HCT116 (cell line): Measurements from ENCODE around the gene SCAF1. TPM values are rescaled to one million over a fixed set of nuclear protein-coding genes. Genes with fewer than 3 reads are reported as not detected.

Experiments
- ATAC-seq: fragments of 200-7000 bp; cut with Tn5 transposase; 2 replicates; pipeline ENCODE4 v1.9.1; 2020; ENCODE audit warnings: mild to moderate bottlenecking, moderate library complexity
- BruUV-seq: library from RNA; stranded (reverse); fragments of 400-500 nt; replicated peaks from 2 replicates; lab custom pipeline; 2021; lab: Mats Ljungman, UMichigan
- CTCF ChIA-PET: fragments of 300-600 bp; sonication (Branson Sonifier 250); formaldehyde crosslinking; loops from one replicate; lab custom pipeline; 2021; ENCODE audit warnings: antibody characterized with exemption; lab: Charles Lee
- POLR2A ChIA-PET: fragments of 300-600, 350-600 bp; sonication (Branson Sonifier 250); formaldehyde crosslinking; loops from one replicate; lab custom pipeline; 2021; ENCODE audit warnings: antibody characterized with exemption; lab: Charles Lee
- RAD21 ChIA-PET, 2 experiments: fragments of 300-600 bp; sonication (Branson Sonifier 250); formaldehyde crosslinking; loops; one replicate each; lab custom pipeline; 2023; ENCODE audit warnings: low total read pairs in 2 of 2; ENCODE audit not compliant: uncharacterized antibody in 2 of 2, unreplicated experiment in 2 of 2, low non-redundant PET in 1 of 2; lab: Charles Lee
- DNase-seq: peaks from one replicate; pipeline ENCODE4 v3.0.0-alpha.2; 2010; ENCODE audit warnings: low read depth, low spot score
- H2AFZ ChIP-seq: fragments of 200-600 bp; shearing (Covaris generic), sonication (generic); 2 replicates; pipeline ENCODE4 v1.6.1; 2017; ENCODE audit warnings: low read depth, mixed run types, mixed read lengths, antibody characterized with exemption, low read length; ENCODE audit not compliant: poor library complexity, severe bottlenecking
- H3K27ac ChIP-seq: 2 replicates; pipeline ENCODE4 v1.5.1; 2012; ENCODE audit warnings: low read depth, low read length
- H3K27me3 ChIP-seq: fragments of 200-600 bp; sonication (generic); 2 replicates; pipeline ENCODE4 v1.6.1; 2016; ENCODE audit warnings: mixed run types, low read length, mixed read lengths; ENCODE audit not compliant: insufficient read depth
- H3K36me3 ChIP-seq, 2 experiments: fragments of 200-500 bp in 1 of 2; fragments of 200-600 bp in 1 of 2; sonication (Bioruptor generic) in 1 of 2; sonication (generic) in 1 of 2; 2 replicates each; pipeline versions ENCODE4 v1.5.1 to v1.6.1; 2014 to 2016; ENCODE audit warnings: low read length in 2 of 2, inconsistent platforms in 1 of 2, mixed read lengths in 1 of 2, mixed run types in 1 of 2; ENCODE audit not compliant: insufficient read depth in 2 of 2, control insufficient read depth in 1 of 2
- H3K4me1 ChIP-seq, 2 experiments: fragments of 200-600 bp in 1 of 2; sonication (generic) in 1 of 2; 2 replicates each; pipeline versions ENCODE4 v1.5.1 to v1.6.1; 2012 to 2017; ENCODE audit warnings: low read length in 2 of 2, inconsistent platforms in 1 of 2, mild to moderate bottlenecking in 1 of 2, mixed read lengths in 1 of 2, mixed run types in 1 of 2, moderate library complexity in 1 of 2; ENCODE audit not compliant: insufficient read depth in 2 of 2, control insufficient read depth in 1 of 2
- H3K4me2 ChIP-seq: fragments of 200-600 bp; sonication (generic); 2 replicates; pipeline ENCODE4 v1.6.1; 2017; ENCODE audit warnings: mixed run types, low read length, mixed read lengths
- H3K4me3 ChIP-seq, 2 experiments: fragments of 200-600 bp in 1 of 2; sonication (generic) in 1 of 2; replicated peaks in 1 of 2; 2 replicates each; pipeline ENCODE4 v1.5.1; 2011 to 2016; ENCODE audit warnings: low read length in 2 of 2, control low read depth in 1 of 2, low read depth in 1 of 2, mild to moderate bottlenecking in 1 of 2, mixed read lengths in 1 of 2, mixed run types in 1 of 2
- H3K79me2 ChIP-seq: fragments of 200-600 bp; sonication (generic); 2 replicates; pipeline ENCODE4 v1.6.1; 2017; ENCODE audit warnings: mild to moderate bottlenecking, mixed run types, low read length, moderate library complexity, mixed read lengths; ENCODE audit not compliant: insufficient read depth
- H3K9ac ChIP-seq: fragments of 200-600 bp; sonication (generic); 2 replicates; pipeline ENCODE4 v1.6.1; 2016; ENCODE audit warnings: low read length, mixed read lengths
- H3K9me2 ChIP-seq: fragments of 200-600 bp; sonication (generic), shearing (Covaris generic); 2 replicates; pipeline ENCODE4 v1.6.1; 2017; ENCODE audit warnings: mixed run types, mild to moderate bottlenecking, moderate library complexity; ENCODE audit not compliant: insufficient read depth
- H3K9me3 ChIP-seq, 2 experiments: fragments of 200-500 bp in 1 of 2; fragments of 200-600 bp in 1 of 2; sonication (Bioruptor generic) in 1 of 2; sonication (generic) in 1 of 2; 2 replicates each; pipeline ENCODE4 v1.6.1; 2014 to 2017; ENCODE audit warnings: low read length in 2 of 2, mixed read lengths in 2 of 2, inconsistent platforms in 1 of 2, low read depth in 1 of 2, mild to moderate bottlenecking in 1 of 2, mixed run types in 1 of 2, moderate library complexity in 1 of 2; ENCODE audit not compliant: control insufficient read depth in 1 of 2, insufficient read depth in 1 of 2
- H4K20me1 ChIP-seq: fragments of 200-600 bp; sonication (generic), shearing (Covaris generic); 2 replicates; pipeline ENCODE4 v1.6.1; 2017; ENCODE audit warnings: mixed run types, mild to moderate bottlenecking, moderate library complexity; ENCODE audit not compliant: insufficient read depth
- ATF3 ChIP-seq: IDR thresholded peaks from 2 replicates; pipeline ENCODE4 v1.6.1; 2012
- CBX3 ChIP-seq: IDR thresholded peaks from 2 replicates; pipeline ENCODE4 v1.6.1; 2012; ENCODE audit warnings: low read depth
- CTCF ChIP-seq, 3 experiments: fragments of 200-600 bp in 1 of 3; sonication (generic) in 1 of 3; IDR thresholded peaks in 2 of 3; conservative IDR thresholded peaks in 1 of 3; 2 replicates each; pipeline ENCODE4 v1.5.1; 2012 to 2017; ENCODE audit warnings: low read depth in 2 of 3, low read length in 2 of 3, antibody characterized with exemption in 1 of 3, borderline replicate concordance in 1 of 3, control low read depth in 1 of 3, mild to moderate bottlenecking in 1 of 3, mixed read lengths in 1 of 3, mixed run types in 1 of 3, moderate library complexity in 1 of 3; ENCODE audit not compliant: insufficient read depth in 1 of 3
- EGR1 ChIP-seq: IDR thresholded peaks from 2 replicates; pipeline ENCODE4 v1.6.1; 2012; ENCODE audit warnings: low read depth
- EZH2phosphoT487 ChIP-seq: fragments of 200-600 bp; IDR thresholded peaks from 2 replicates; pipeline ENCODE4 v1.6.1; 2018; ENCODE audit warnings: antibody characterized with exemption, borderline replicate concordance
- FOSL1 ChIP-seq: IDR thresholded peaks from 2 replicates; pipeline ENCODE4 v1.6.1; 2012; ENCODE audit warnings: low read depth
- JUND ChIP-seq: IDR thresholded peaks from 2 replicates; pipeline ENCODE4 v1.6.1; 2012
- MAX ChIP-seq: IDR thresholded peaks from 2 replicates; pipeline ENCODE4 v1.6.1; 2012
- POLR2AphosphoS5 ChIP-seq: IDR thresholded peaks from 2 replicates; pipeline ENCODE4 v1.6.1; 2011; ENCODE audit warnings: mild to moderate bottlenecking, low read depth, low read length, moderate library complexity
- RAD21 ChIP-seq: IDR thresholded peaks from 2 replicates; pipeline ENCODE4 v1.6.1; 2012; ENCODE audit warnings: low read depth, mild to moderate bottlenecking
- REST ChIP-seq: IDR thresholded peaks from 2 replicates; pipeline ENCODE4 v1.6.1; 2012; ENCODE audit warnings: low read depth
- SIN3A ChIP-seq: IDR thresholded peaks from 2 replicates; pipeline ENCODE4 v1.6.1; 2012; ENCODE audit warnings: low read depth
- SP1 ChIP-seq: IDR thresholded peaks from 2 replicates; pipeline ENCODE4 v1.6.1; 2012; ENCODE audit warnings: low read depth
- SRF ChIP-seq: IDR thresholded peaks from 2 replicates; pipeline ENCODE4 v1.6.1; 2012; ENCODE audit warnings: low read depth
- TCF7L2 ChIP-seq: IDR thresholded peaks from 2 replicates; pipeline ENCODE4 v1.7.0; 2011; ENCODE audit warnings: borderline replicate concordance, inconsistent platforms; ENCODE audit not compliant: insufficient read depth, insufficient read length; ENCODE audit errors: extremely low read depth
- YY1 ChIP-seq: IDR thresholded peaks from 2 replicates; pipeline ENCODE4 v1.6.1; 2011; ENCODE audit warnings: low read length, low read depth, moderate library complexity, mild to moderate bottlenecking; ENCODE audit not compliant: insufficient replicate concordance; ENCODE audit errors: extremely low read depth
- ZBTB33 ChIP-seq: IDR thresholded peaks from 2 replicates; pipeline ENCODE4 v1.6.1; 2011; ENCODE audit warnings: mild to moderate bottlenecking, low read length, moderate library complexity; ENCODE audit not compliant: insufficient replicate concordance; ENCODE audit errors: extremely low read depth
- ZFX ChIP-seq: fragments of 450-650 bp; IDR thresholded peaks from 2 replicates; pipeline ENCODE4 v1.6.1; 2017
- ZNF274 ChIP-seq: fragments of 200-500 bp; sonication (Bioruptor generic); IDR thresholded peaks from 2 replicates; pipeline ENCODE4 v1.6.1; 2014; ENCODE audit warnings: mild to moderate bottlenecking, low read depth, low read length, inconsistent platforms
- intact Hi-C: fragments of 100-400 bp; cut with micrococcal nuclease; formaldehyde crosslinking; loops from 2 replicates; pipeline ENCODE4 v1.10.0; 2022
- total RNA-seq: library from RNA; stranded (reverse); gene quantifications from one replicate; pipeline ENCODE4 v1.2.1, GENCODE V29; 2021; ENCODE audit not compliant: unreplicated experiment

Gene SCAF1
- total RNA-seq, 1 experiment from 2014 or later: 96.8 TPM

- no peak overlapping the region for H3K4me2 ChIP-seq
- H4K20me1 ChIP-seq: no peaks in the 10 kb centered on the region
- no peak overlapping the region for H3K27ac ChIP-seq
- no peaks in the 10 kb centered on the region for H3K27me3 ChIP-seq
- ChIA-PET RAD21 (no interaction called here), CTCF (no interaction called here), POLR2A (no interaction called here)
- no peak for TF ChIP-seq ATF3
- no peak for TF ChIP-seq SIN3A
- TF ChIP-seq ZFX: no peak
- TF ChIP-seq POLR2AphosphoS5: no peak
- no peak for TF ChIP-seq MAX
- TF ChIP-seq TCF7L2: no peak
- no peak for TF ChIP-seq REST
- TF ChIP-seq EZH2phosphoT487: no peak
- no peak for TF ChIP-seq EGR1
- TF ChIP-seq JUND: no peak
- no peak for TF ChIP-seq SRF
- no peak for TF ChIP-seq CBX3
- TF ChIP-seq FOSL1: no peak
- TF ChIP-seq ZBTB33: no peak
- TF ChIP-seq CTCF (IDR thresholded peaks at IDR 0.05 in 2 of 3, conservative IDR thresholded peaks at IDR 0.05 in 1 of 3; ENCODE audit: borderline replicate concordance in 1 of 3, insufficient read depth in 1 of 3, low read depth in 2 of 3, low read length in 2 of 3): no peak
- no peak for TF ChIP-seq SP1
- TF ChIP-seq YY1: no peak
- no peak for TF ChIP-seq RAD21
- no peak for TF ChIP-seq ZNF274
- BruUV-seq: no TSS peak
- no peaks in the 10 kb centered on the region for H3K9me2 ChIP-seq
- H3K4me3 ChIP-seq: no peak overlapping the region
- intact Hi-C loops: no loop called here
- H3K4me1 ChIP-seq: no peaks in the 10 kb centered on the region
- no peaks in the 10 kb centered on the region for H3K9me3 ChIP-seq
- H3K36me3 ChIP-seq: peaks cover 25 to 31% of the 10 kb centered on the region in 2 experiments; a peak in 3 of 4 replicates
- no peak overlapping the region for H3K9ac ChIP-seq
- ATAC-seq (no peak), DNase-seq (no peak)
- H3K79me2 ChIP-seq: peaks cover 65% of the 10 kb centered on the region
- no peak overlapping the region for H2AFZ ChIP-seq
Observed at GRCh38 chr19:49605605-49606004, 36.4 kb upstream of the SCAF1 start.
